NCI-H748 treated with DMSO at 0.1 percent for 48 hours (cell line): ENCODE data around the gene SLC6A8.
"Not testable (repeated sequence)": the region's sequence is repeated elsewhere in the genome, so short reads cannot be mapped to it uniquely, and the experiment has no call there.

Experiments
- DNase-seq: peaks from one replicate; lab custom pipeline; 2025; lab: John Stamatoyannopoulos, UW

SLC6A8 gene

GRCh38 chrX:153672531-153673427, 14.9 kb upstream of the SLC6A8 start:
- DNase-seq, result no peak

- DNase-seq, result no peak
Measured at GRCh38 chrX:153673428-153674218, 14.1 kb upstream of the SLC6A8 start, which contains the start of gene PNCK. Gene PNCK, minus strand, starts transcription at chrX:153673813. Its CDS starts 737 bp downstream, at chrX:153673076.

- DNase-seq, result no peak
Measured at GRCh38 chrX:153674219-153674851, 13.4 kb upstream of the SLC6A8 start.

GRCh38 chrX:153681175-153681574, 6.6 kb upstream of the SLC6A8 start:
- no peak for DNase-seq

- not testable (repeated sequence) for DNase-seq
Measured at GRCh38 chrX:153683486-153683885, 4.2 kb upstream of the SLC6A8 start.

- DNase-seq, result no peak
Measured at GRCh38 chrX:153684467-153685155, 3.1 kb upstream of the SLC6A8 start.

GRCh38 chrX:153685156-153685536, 2.6 kb upstream of the SLC6A8 start:
- DNase-seq, result no peak

- no peak for DNase-seq
Measured at GRCh38 chrX:153685751-153686696, 1.7 kb upstream of the SLC6A8 start.

GRCh38 chrX:153686711-153687110, 1.0 kb upstream of the SLC6A8 start:
- DNase-seq, result no peak

- no peak for DNase-seq
Measured at GRCh38 chrX:153688071-153688470, 345 bp downstream of the SLC6A8 start.

GRCh38 chrX:153688506-153688905, 780 bp downstream of the SLC6A8 start:
- DNase-seq, result no peak

- DNase-seq, result no peak
Measured at GRCh38 chrX:153688911-153689590, 1.3 kb downstream of the SLC6A8 start.

- no peak for DNase-seq
Measured at GRCh38 chrX:153689654-153690465, 2.1 kb downstream of the SLC6A8 start.

GRCh38 chrX:153690466-153690865, 2.7 kb downstream of the SLC6A8 start:
- no peak for DNase-seq

- not testable (repeated sequence) for DNase-seq
Measured at GRCh38 chrX:153691032-153691827, 3.5 kb downstream of the SLC6A8 start.

GRCh38 chrX:153692003-153692402, 4.3 kb downstream of the SLC6A8 start:
- DNase-seq, result no peak

GRCh38 chrX:153692611-153693156, 5.0 kb downstream of the SLC6A8 start:
- DNase-seq, result no peak
